ENCODE measurements around the gene EML4. TPM values are rescaled to one million over a fixed set of nuclear protein-coding genes. Genes with fewer than 3 reads are reported as not detected.

The EML4 gene
- total and polyA plus RNA-seq, 9 of the 15 experiments (the other 6 are each of a cell fraction or from before 2014, with no cell fraction given) = 14.7 to 48.3 (median 36.5) TPM

GRCh38 chr2:42169100-42169873 is at the start of gene EML4 (continued):
- TF ChIP-seq ARID4B (CRISPR knock-in tag; IDR thresholded peaks at IDR 0.05) (peak; percentile 74), ARID2 (IDR thresholded peaks at IDR 0.05) (0 out of 2 replicates have a peak, but pooled peaks have one; percentile 26), U2AF2 (optimal IDR thresholded peaks at IDR 0.05; ENCODE audit: low read depth, low read length) (no peak), RBM15 (IDR thresholded peaks at IDR 0.05; ENCODE audit: insufficient read depth, low read length) (no peak), POLR2AphosphoS5 (IDR thresholded peaks at IDR 0.05; ENCODE audit: control insufficient read depth, insufficient read depth, low read depth, low read length) (peak; percentile 47; the same call in 1 of the 2 replicates), KDM2B (CRISPR knock-in tag; IDR thresholded peaks at IDR 0.05) (no peak), BRF1 (IDR thresholded peaks at IDR 0.05; ENCODE audit: borderline replicate concordance, extremely low read depth, insufficient read length) (no peak), CBX3 (IDR thresholded peaks at IDR 0.05; ENCODE audit: borderline replicate concordance in 1 of 2, low read length in 2 of 2) (peak in 1 of 2 experiments; percentile 85; a peak in 1 of 3 replicates), FOS (IDR thresholded peaks at IDR 0.05; ENCODE audit: extremely low read depth, insufficient read length) (no peak)
- TF ChIP-seq, protein P1, sequence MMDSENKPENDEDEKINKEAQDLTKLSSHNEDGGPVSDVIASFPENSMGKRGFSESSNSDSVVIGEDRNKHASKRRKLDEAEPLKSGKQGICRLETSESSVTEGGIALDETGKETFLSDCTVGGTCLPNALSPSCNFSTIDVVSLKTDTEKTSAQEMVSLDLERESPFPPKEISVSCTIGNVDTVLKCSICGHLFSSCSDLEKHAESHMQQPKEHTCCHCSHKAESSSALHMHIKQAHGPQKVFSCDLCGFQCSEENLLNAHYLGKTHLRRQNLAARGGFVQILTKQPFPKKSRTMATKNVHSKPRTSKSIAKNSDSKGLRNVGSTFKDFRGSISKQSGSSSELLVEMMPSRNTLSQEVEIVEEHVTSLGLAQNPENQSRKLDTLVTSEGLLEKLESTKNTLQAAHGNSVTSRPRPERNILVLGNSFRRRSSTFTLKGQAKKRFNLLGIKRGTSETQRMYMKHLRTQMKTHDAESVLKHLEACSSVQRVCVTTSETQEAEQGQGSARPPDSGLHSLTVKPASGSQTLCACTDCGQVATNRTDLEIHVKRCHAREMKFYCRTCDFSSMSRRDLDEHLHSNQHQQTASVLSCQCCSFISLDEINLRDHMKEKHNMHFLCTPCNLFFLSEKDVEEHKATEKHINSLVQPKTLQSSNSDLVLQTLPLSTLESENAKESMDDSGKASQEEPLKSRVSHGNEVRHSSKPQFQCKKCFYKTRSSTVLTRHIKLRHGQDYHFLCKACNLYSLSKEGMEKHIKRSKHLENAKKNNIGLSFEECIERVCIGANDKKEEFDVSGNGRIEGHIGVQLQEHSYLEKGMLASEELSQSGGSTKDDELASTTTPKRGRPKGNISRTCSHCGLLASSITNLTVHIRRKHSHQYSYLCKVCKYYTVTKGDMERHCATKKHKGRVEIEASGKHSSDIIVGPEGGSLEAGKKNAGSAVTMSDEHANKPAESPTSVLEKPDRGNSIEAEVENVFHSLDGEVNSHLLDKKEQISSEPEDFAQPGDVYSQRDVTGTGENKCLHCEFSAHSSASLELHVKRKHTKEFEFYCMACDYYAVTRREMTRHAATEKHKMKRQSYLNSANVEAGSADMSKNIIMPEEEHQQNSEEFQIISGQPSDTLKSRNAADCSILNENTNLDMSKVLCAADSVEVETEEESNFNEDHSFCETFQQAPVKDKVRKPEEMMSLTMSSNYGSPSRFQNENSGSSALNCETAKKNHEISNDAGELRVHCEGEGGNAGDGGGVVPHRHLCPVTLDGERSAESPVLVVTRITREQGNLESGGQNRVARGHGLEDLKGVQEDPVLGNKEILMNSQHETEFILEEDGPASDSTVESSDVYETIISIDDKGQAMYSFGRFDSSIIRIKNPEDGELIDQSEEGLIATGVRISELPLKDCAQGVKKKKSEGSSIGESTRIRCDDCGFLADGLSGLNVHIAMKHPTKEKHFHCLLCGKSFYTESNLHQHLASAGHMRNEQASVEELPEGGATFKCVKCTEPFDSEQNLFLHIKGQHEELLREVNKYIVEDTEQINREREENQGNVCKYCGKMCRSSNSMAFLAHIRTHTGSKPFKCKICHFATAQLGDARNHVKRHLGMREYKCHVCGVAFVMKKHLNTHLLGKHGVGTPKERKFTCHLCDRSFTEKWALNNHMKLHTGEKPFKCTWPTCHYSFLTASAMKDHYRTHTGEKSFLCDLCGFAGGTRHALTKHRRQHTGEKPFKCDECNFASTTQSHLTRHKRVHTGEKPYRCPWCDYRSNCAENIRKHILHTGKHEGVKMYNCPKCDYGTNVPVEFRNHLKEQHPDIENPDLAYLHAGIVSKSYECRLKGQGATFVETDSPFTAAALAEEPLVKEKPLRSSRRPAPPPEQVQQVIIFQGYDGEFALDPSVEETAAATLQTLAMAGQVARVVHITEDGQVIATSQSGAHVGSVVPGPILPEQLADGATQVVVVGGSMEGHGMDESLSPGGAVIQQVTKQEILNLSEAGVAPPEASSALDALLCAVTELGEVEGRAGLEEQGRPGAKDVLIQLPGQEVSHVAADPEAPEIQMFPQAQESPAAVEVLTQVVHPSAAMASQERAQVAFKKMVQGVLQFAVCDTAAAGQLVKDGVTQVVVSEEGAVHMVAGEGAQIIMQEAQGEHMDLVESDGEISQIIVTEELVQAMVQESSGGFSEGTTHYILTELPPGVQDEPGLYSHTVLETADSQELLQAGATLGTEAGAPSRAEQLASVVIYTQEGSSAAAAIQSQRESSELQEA (IDR thresholded peaks at IDR 0.05; ENCODE audit: low read depth) = no peak
- TF ChIP-seq, protein P2, sequence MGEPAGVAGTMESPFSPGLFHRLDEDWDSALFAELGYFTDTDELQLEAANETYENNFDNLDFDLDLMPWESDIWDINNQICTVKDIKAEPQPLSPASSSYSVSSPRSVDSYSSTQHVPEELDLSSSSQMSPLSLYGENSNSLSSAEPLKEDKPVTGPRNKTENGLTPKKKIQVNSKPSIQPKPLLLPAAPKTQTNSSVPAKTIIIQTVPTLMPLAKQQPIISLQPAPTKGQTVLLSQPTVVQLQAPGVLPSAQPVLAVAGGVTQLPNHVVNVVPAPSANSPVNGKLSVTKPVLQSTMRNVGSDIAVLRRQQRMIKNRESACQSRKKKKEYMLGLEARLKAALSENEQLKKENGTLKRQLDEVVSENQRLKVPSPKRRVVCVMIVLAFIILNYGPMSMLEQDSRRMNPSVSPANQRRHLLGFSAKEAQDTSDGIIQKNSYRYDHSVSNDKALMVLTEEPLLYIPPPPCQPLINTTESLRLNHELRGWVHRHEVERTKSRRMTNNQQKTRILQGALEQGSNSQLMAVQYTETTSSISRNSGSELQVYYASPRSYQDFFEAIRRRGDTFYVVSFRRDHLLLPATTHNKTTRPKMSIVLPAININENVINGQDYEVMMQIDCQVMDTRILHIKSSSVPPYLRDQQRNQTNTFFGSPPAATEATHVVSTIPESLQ (CRISPR knock-in tag; IDR thresholded peaks at IDR 0.05) = no peak
